Esophagus muscularis mucosa (tissue), 3 donors: ENCODE data around the gene EPC1.

Experiments used
- EP300 ChIP-seq: sonication (generic); formaldehyde crosslinking; IDR thresholded peaks from one replicate; pipeline ENCODE4 v1.6.1; 2017; ENCODE audit warnings: antibody characterized with exemption
- TF ChIP-seq, protein P1 (sequence below), 3 experiments: fragments of 200-600 bp in 2 of 3; fragments of 450-650 bp in 1 of 3; sonication (generic) in 2 of 3; IDR thresholded peaks; one replicate each; pipeline ENCODE4 v1.5.1; 2017 to 2019; ENCODE audit warnings: antibody characterized with exemption in 3 of 3, mild to moderate bottlenecking in 2 of 3, moderate library complexity in 1 of 3

- TF ChIP-seq, protein P1, sequence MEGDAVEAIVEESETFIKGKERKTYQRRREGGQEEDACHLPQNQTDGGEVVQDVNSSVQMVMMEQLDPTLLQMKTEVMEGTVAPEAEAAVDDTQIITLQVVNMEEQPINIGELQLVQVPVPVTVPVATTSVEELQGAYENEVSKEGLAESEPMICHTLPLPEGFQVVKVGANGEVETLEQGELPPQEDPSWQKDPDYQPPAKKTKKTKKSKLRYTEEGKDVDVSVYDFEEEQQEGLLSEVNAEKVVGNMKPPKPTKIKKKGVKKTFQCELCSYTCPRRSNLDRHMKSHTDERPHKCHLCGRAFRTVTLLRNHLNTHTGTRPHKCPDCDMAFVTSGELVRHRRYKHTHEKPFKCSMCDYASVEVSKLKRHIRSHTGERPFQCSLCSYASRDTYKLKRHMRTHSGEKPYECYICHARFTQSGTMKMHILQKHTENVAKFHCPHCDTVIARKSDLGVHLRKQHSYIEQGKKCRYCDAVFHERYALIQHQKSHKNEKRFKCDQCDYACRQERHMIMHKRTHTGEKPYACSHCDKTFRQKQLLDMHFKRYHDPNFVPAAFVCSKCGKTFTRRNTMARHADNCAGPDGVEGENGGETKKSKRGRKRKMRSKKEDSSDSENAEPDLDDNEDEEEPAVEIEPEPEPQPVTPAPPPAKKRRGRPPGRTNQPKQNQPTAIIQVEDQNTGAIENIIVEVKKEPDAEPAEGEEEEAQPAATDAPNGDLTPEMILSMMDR (IDR thresholded peaks at IDR 0.05): no peak
- no peak for TF ChIP-seq EP300
These were observed 41.5 kb upstream of the EPC1 start for GRCh38 chr10:32388258-32389027.
